Osteoblast (primary cell): ENCODE measurements around the gene RSPH4A. TPM values are rescaled to one million over a fixed set of nuclear protein-coding genes. Genes with fewer than 3 reads are reported as not detected.
"Not testable (repeated sequence)": the region's sequence is repeated elsewhere in the genome, so short reads cannot be mapped to it uniquely, and the experiment has no call there.

Source experiments
- DNase-seq: peaks from one replicate; pipeline ENCODE4 v3.0.0; 2011; ENCODE audit warnings: low spot score, mixed read lengths; ENCODE audit not compliant: insufficient read length; ENCODE audit errors: missing footprints
- H2AFZ ChIP-seq: 2 replicates; pipeline ENCODE4 v1.6.0; 2011; ENCODE audit warnings: mild to moderate bottlenecking, low read length
- H3K27ac ChIP-seq: 2 replicates; pipeline ENCODE4 v1.5.1; 2011; ENCODE audit warnings: mild to moderate bottlenecking, low read depth, low read length, moderate library complexity
- H3K27me3 ChIP-seq: 2 replicates; pipeline ENCODE4 v1.6.0; 2012; ENCODE audit warnings: mild to moderate bottlenecking, control low read depth, inconsistent platforms, low read length, moderate library complexity; ENCODE audit not compliant: insufficient read depth
- H3K36me3 ChIP-seq: 2 replicates; pipeline ENCODE4 v1.5.1; 2011; ENCODE audit warnings: mild to moderate bottlenecking, low read length, control low read depth, moderate library complexity; ENCODE audit not compliant: insufficient read depth
- H3K4me1 ChIP-seq: 2 replicates; pipeline ENCODE4 v1.5.1; 2011; ENCODE audit warnings: mild to moderate bottlenecking, low read length, control low read depth, moderate library complexity; ENCODE audit not compliant: insufficient read depth
- H3K4me2 ChIP-seq: 2 replicates; pipeline ENCODE4 v1.6.0; 2011; ENCODE audit warnings: mild to moderate bottlenecking, low read length; ENCODE audit not compliant: insufficient read depth
- H3K4me3 ChIP-seq: fragments of 200-600 bp; sonication (generic); 3 replicates; pipeline ENCODE4 v1.5.1; 2012; ENCODE audit warnings: mild to moderate bottlenecking, low read length, inconsistent platforms; ENCODE audit not compliant: insufficient read depth
- H3K79me2 ChIP-seq: 2 replicates; pipeline ENCODE4 v1.6.0; 2012; ENCODE audit warnings: mild to moderate bottlenecking, low read length, control low read depth, inconsistent platforms; ENCODE audit not compliant: insufficient read depth
- H3K9me3 ChIP-seq: 2 replicates; pipeline ENCODE4 v1.5.1; 2011; ENCODE audit warnings: low read depth, low read length, control low read depth
- H4K20me1 ChIP-seq: 2 replicates; pipeline ENCODE4 v1.6.0; 2012; ENCODE audit warnings: mild to moderate bottlenecking, low read length, control low read depth; ENCODE audit not compliant: insufficient read depth
- total RNA-seq: library from RNA; depleted of rRNA; stranded (reverse); fragments of >200 nt; gene quantifications from 2 replicates; pipeline ENCODE4 v1.2.3, GENCODE V29; 2012
- TF ChIP-seq, protein P1 (sequence below): IDR thresholded peaks from 2 replicates; pipeline ENCODE4 v1.5.1; 2011; ENCODE audit warnings: mild to moderate bottlenecking, low read depth, low read length, moderate library complexity; ENCODE audit errors: extremely low read depth

The RSPH4A gene
- total RNA-seq, 1 donor: 0.36 TPM

DNA sequence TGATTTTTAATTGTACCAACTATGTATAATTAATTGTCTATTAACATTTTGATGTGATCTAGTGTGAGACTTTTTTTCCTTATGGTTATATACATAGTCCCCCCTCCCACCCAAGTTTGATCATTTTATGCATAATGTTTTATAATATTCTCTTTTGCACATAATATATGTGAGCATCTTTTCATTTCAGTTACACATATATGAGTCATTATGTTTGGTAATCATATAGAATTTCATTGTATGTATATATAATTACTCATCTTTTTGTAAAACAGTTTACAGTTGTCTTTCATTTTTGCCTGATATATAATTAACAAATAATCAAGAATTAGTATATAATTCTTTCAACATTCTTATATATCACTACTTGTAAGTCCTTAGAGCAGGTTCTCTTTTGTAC, 30.0 kb upstream of the RSPH4A start:
- TF ChIP-seq, protein P1, sequence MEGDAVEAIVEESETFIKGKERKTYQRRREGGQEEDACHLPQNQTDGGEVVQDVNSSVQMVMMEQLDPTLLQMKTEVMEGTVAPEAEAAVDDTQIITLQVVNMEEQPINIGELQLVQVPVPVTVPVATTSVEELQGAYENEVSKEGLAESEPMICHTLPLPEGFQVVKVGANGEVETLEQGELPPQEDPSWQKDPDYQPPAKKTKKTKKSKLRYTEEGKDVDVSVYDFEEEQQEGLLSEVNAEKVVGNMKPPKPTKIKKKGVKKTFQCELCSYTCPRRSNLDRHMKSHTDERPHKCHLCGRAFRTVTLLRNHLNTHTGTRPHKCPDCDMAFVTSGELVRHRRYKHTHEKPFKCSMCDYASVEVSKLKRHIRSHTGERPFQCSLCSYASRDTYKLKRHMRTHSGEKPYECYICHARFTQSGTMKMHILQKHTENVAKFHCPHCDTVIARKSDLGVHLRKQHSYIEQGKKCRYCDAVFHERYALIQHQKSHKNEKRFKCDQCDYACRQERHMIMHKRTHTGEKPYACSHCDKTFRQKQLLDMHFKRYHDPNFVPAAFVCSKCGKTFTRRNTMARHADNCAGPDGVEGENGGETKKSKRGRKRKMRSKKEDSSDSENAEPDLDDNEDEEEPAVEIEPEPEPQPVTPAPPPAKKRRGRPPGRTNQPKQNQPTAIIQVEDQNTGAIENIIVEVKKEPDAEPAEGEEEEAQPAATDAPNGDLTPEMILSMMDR: no peak
- no peaks in the 10 kb centered on the region for H4K20me1 ChIP-seq
- H3K27me3 ChIP-seq: no peaks in the 10 kb centered on the region
- H3K27ac ChIP-seq: no peak overlapping the region
- no peaks in the 10 kb centered on the region for H3K9me3 ChIP-seq
- no peak overlapping the region for H3K4me3 ChIP-seq
- H3K36me3 ChIP-seq: peaks cover 60% of the 10 kb centered on the region
- H3K4me1 ChIP-seq: no peaks in the 10 kb centered on the region
- no peak for DNase-seq
- H3K79me2 ChIP-seq: peaks cover 17% of the 10 kb centered on the region
- H2AFZ ChIP-seq: no peak overlapping the region
- H3K4me2 ChIP-seq: no peak overlapping the region

DNA sequence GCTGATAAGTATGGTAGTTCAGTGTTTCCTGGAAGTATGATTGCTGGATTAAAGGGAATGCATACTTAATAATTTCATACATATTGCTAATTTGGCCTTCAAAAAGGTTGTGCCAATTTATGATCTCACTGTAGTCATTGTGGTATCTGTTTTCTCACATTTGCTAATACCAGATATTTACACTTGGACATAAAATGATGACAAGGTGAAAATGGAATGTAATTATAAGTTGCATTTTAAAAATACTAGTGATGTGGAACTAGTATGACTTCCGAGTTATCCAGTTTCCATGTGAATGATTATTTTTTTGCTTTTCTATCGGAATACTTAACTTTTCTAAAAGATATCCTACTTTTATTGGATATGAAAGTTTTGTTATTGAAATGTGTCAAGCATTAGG, 29.5 kb upstream of the RSPH4A start:
- Histone ChIP-seq H4K20me1 (no peaks in the 10 kb centered on the region), H3K27me3 (no peaks in the 10 kb centered on the region), H3K4me2 (no peak overlapping the region), H3K79me2 (peaks cover 12% of the 10 kb centered on the region), H3K9me3 (no peaks in the 10 kb centered on the region), H2AFZ (no peak overlapping the region), H3K4me3 (no peak overlapping the region), H3K4me1 (no peaks in the 10 kb centered on the region), H3K36me3 (peaks cover 65% of the 10 kb centered on the region), H3K27ac (no peak overlapping the region)
- TF ChIP-seq, protein P1: no peak
- DNase-seq: no peak

GRCh38 chr6:116595247-116595646, 21.0 kb upstream of the RSPH4A start:
- no peak overlapping the region for H3K4me2 ChIP-seq
- DNase-seq: no peak
- no peaks in the 10 kb centered on the region for H3K27me3 ChIP-seq
- no peak overlapping the region for H3K27ac ChIP-seq
- no peaks in the 10 kb centered on the region for H3K9me3 ChIP-seq
- no peak overlapping the region for H2AFZ ChIP-seq
- no peak overlapping the region for H3K4me3 ChIP-seq
- TF ChIP-seq, protein P1: no peak
- H3K79me2 ChIP-seq: no peaks in the 10 kb centered on the region
- H4K20me1 ChIP-seq: no peaks in the 10 kb centered on the region
- H3K4me1 ChIP-seq: no peaks in the 10 kb centered on the region
- H3K36me3 ChIP-seq: peaks cover 31% of the 10 kb centered on the region

GRCh38 chr6:116596815-116597214, 19.5 kb upstream of the RSPH4A start:
- no peaks in the 10 kb centered on the region for H3K27me3 ChIP-seq
- no peak overlapping the region for H3K27ac ChIP-seq
- no peak for DNase-seq

GRCh38 chr6:116603916-116604315, 12.4 kb upstream of the RSPH4A start:
- H3K4me2 ChIP-seq, H3K27me3 ChIP-seq, H3K27ac ChIP-seq, H3K79me2 ChIP-seq, H2AFZ ChIP-seq, H3K36me3 ChIP-seq, DNase-seq, H4K20me1 ChIP-seq, H3K4me1 ChIP-seq, H3K9me3 ChIP-seq, H3K4me3 ChIP-seq: not testable (repeated sequence)

More at GRCh38 chr6:116596815-116597214, 19.5 kb upstream of the RSPH4A start:
- Histone ChIP-seq H3K4me3 (no peak overlapping the region), H4K20me1 (no peaks in the 10 kb centered on the region), H3K4me2 (no peak overlapping the region), H3K79me2 (no peaks in the 10 kb centered on the region), H3K36me3 (peaks cover 15% of the 10 kb centered on the region), H3K4me1 (no peaks in the 10 kb centered on the region), H2AFZ (no peak overlapping the region), H3K9me3 (no peaks in the 10 kb centered on the region)
- TF ChIP-seq, protein P1: no peak

- not testable (repeated sequence) for DNase-seq, H3K4me3 ChIP-seq, H3K27ac ChIP-seq, H4K20me1 ChIP-seq, H2AFZ ChIP-seq, H3K79me2 ChIP-seq, H3K27me3 ChIP-seq, H3K9me3 ChIP-seq, H3K4me2 ChIP-seq, H3K4me1 ChIP-seq, H3K36me3 ChIP-seq
These were observed 11.4 kb upstream of the RSPH4A start for GRCh38 chr6:116604868-116605267.
